ENCODE results near the gene GOLGA6D.
"Not testable (repeated sequence)": the region's sequence is repeated elsewhere in the genome, so short reads cannot be mapped to it uniquely, and the experiment has no call there.

The GOLGA6D gene

GRCh38 chr15:75328493-75329314 lies 46.1 kb downstream of the GOLGA6D start:
- no peak for DNase-seq (ENCODE audit: low read depth in 1 of 2, low spot score in 1 of 2)

- DNase-seq (ENCODE audit: low read depth in 1 of 2, low spot score in 1 of 2): no peak
Measured at GRCh38 chr15:75329571-75329970, 46.9 kb downstream of the GOLGA6D start.

- DNase-seq (ENCODE audit: low read depth in 1 of 2, low spot score in 1 of 2): not testable (repeated sequence)
Measured at GRCh38 chr15:75332093-75332492, 49.5 kb downstream of the GOLGA6D start.

DNA sequence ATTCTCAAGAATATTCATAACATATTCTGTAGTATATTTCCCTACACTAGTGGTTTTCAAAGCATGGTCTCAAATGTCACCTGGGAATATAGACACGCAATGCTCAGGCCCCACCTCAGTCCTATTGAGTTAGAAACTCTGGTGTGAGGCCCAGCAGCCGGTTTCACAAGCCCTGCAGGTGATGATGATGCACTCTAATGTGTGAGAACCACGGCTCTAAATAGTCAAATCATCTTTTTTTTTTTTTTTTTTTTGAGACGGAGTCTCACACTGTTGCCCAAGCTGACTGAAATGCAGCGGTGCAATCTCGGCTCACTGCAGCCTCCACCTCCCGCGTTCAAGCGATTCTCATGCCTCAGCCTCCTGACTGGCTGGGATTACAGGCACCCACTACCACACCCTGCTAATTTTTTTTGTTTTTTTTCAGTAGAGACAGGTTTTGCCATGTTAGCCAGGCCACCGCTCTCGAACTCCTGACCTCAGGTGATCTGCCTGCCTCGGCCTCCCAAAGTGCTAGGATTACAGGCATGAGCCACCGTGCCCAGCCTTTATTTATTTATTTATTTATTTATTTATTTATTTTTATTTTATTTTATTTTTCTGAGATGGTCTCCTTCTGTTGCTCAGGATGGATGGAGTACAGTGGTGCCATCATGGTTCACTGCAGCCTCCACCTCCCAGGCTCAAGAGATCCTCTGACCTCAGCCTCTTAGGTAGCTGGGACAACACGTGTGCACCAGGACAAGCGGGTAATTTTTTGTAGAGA lies 51.2 kb downstream of the GOLGA6D start:
- not testable (repeated sequence) for DNase-seq (ENCODE audit: low read depth in 1 of 2, low spot score in 1 of 2)

- DNase-seq (ENCODE audit: low read depth in 1 of 2, low spot score in 1 of 2): no peak
Measured at GRCh38 chr15:75335313-75335704, 52.7 kb downstream of the GOLGA6D start.

- peak; percentile 30 to 71 for DNase-seq (ENCODE audit: low read depth in 1 of 2, low spot score in 1 of 2)
Measured at GRCh38 chr15:75335705-75336355, 53.2 kb downstream of the GOLGA6D start, which contains the start of gene COMMD4. Gene COMMD4, plus strand, starts transcription at chr15:75336063. Its CDS starts 27 bp downstream, at chr15:75336090.

- no peak for DNase-seq (ENCODE audit: low read depth in 1 of 2, low spot score in 1 of 2)
Measured at GRCh38 chr15:75338661-75339240, 56.1 kb downstream of the GOLGA6D start.

DNA sequence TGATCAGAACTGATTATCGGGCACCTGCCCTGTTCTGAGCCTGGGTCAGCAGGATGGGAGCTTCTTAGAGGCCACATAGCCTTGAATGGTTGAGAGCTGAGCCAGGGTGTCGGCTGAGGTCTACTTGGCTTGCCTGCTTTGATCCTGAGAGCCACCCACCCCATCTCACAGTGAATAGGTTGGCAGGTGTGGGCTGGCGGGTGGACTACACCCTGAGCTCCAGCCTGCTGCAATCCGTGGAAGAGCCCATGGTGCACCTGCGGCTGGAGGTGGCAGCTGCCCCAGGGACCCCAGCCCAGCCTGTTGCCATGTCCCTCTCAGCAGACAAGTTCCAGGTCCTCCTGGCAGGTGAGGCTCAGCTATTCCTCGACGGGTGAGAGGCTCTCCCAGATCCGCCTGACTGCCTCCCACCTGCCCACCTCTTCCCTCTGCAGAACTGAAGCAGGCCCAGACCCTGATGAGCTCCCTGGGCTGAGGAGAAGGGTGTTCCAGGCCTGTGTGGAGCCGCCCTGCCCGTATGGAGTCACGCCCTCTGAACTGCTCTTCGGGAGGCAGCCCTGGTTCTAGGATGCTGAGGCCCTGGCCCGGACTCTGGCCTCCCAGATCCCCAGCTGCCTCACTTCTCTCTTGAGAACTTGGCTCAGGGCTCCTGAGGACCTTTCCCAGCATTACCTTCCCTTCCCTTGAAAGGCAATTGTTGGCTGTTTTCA lies 57.1 kb downstream of the GOLGA6D start:
- DNase-seq (ENCODE audit: low read depth in 1 of 2, low spot score in 1 of 2): no peak

- DNase-seq (ENCODE audit: low read depth in 1 of 2, low spot score in 1 of 2): no peak
Measured at GRCh38 chr15:75342221-75342620, 59.6 kb downstream of the GOLGA6D start.

- DNase-seq (ENCODE audit: low read depth in 1 of 2, low spot score in 1 of 2): not testable (repeated sequence)
Measured at GRCh38 chr15:75343953-75344352, 61.3 kb downstream of the GOLGA6D start.
